Hypothalamus (tissue), 51 donors: ENCODE data around the gene ZNF18.
A peak's percentile ranks its signal among the peaks of the same experiment; 100 is the strongest.

ENCODE experiments used
- DNase-seq, 51 donors: peaks; one replicate each; lab custom pipeline; 2025; lab: John Stamatoyannopoulos, UW

Gene ZNF18

DNA sequence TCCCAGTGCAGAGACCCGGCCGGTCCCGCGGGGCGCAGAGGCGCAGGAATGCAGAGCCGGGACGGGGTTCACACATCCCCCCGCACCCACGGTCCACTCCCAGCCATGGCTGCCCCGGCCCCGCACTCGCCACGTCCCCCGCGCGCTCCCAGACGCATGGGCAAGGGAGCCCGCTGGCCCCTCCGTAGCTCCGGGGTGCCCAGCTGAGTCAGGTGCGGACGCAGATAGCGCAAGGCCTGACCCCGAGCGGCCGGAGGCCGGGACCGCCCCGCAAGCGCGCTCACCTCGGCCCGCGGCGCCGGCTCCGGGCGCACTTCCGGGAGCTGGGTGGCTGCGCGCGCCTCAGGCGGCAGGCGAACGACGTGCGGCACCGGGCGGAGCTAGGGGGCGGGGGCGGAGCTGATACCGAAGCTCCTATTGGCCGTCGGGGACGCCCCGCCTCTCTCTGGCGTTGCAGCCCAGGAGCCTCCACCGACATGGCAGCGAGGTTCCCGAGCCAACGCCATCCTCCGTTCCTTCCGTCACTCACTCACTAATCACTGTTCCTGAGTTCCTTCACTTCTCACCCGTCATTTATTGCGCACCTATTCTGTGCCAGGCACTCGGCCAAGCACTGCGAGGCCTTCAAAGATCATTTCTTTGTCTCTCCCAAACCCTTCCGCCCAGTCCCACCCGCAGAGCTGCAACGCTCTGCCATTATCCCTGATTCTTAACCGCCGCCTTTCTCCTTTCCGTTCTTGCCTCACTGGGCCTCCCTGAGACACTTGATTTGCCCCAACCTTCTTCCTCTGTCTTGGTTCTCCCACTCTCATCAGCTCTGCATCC is at the start of gene ZNF18:
Gene ZNF18 (minus strand): TSS at position 329 of the 825 bp plus-strand sequence. CDS start 4,646 bp downstream, outside the sequence.
- peak; percentile 55 to 97 (median 91) for DNase-seq

DNA sequence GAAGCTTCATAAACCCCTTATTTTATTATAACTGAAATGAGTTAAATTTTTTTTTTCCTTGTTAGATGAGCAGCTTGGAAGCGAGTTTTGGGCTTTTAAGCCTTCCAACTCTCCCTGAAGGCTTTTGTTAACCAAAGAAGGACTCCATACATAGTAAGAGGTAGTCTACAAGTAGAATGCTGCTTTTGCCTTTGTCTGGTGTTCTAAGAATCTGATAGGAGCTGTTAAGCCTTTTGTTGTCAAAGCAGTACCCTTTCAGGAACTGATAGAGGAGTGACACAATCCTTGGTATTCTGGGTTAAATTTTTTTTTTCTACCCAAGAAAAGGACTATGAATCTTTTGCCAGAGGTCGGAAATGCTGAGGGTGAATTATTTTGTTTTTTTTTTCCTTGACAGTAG is 49.5 kb upstream of the ZNF18 start:
- DNase-seq = no peak

GRCh38 chr17:12043702-12044101 is 46.4 kb upstream of the ZNF18 start:
- no peak for DNase-seq

GRCh38 chr17:12041312-12041711 is 44.0 kb upstream of the ZNF18 start:
- peak in 1 of 51 donors; percentile 6 for DNase-seq

- no peak for DNase-seq
Observed at GRCh38 chr17:12040478-12040877, 43.2 kb upstream of the ZNF18 start.

GRCh38 chr17:12037970-12038369 is 40.7 kb upstream of the ZNF18 start:
- DNase-seq = no peak

- DNase-seq = no peak
Observed at GRCh38 chr17:12035673-12036072, 38.4 kb upstream of the ZNF18 start.

- DNase-seq = no peak
Observed at GRCh38 chr17:12034538-12034937, 37.3 kb upstream of the ZNF18 start.

- no peak for DNase-seq
Observed at GRCh38 chr17:12028611-12029010, 31.3 kb upstream of the ZNF18 start.

GRCh38 chr17:12027658-12028057 is 30.4 kb upstream of the ZNF18 start:
- DNase-seq = no peak

DNA sequence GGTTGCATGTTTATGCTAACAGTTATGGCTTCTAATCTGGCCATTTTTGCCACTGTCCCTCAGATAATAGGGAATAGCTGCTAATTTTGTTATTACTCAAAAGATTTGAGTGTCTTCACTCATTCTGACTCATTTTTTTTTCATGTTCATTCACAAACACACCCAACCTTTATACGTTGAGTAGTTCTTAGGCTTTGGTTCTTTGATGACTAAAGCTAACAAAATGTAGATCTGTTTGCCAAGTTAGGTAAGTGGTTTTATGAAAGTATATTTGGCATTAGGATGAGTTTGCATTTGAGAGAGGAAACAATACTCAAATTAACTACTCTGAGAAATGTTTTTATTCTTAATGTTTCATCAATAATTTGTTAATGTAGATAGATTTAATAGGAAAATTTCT is 27.1 kb upstream of the ZNF18 start:
- no peak for DNase-seq

DNA sequence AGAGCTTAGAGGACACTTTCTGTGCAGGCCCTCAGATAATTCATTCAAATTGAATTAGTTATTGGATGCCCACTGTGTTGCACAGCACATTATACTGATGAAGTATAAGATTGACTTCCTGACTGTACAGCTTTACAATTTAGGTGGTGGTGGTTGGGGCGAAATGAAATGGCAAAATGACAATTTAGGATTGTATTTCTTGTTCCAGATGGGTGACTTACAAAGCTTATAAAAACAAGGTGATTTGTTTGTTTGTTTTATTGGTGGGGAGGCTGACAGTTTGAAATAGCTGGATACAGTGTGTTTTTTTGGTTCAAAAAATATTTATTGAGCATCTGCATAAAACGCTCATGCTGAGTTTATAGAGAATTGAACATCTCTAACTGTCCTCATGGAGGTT is 25.0 kb upstream of the ZNF18 start:
- no peak for DNase-seq

DNA sequence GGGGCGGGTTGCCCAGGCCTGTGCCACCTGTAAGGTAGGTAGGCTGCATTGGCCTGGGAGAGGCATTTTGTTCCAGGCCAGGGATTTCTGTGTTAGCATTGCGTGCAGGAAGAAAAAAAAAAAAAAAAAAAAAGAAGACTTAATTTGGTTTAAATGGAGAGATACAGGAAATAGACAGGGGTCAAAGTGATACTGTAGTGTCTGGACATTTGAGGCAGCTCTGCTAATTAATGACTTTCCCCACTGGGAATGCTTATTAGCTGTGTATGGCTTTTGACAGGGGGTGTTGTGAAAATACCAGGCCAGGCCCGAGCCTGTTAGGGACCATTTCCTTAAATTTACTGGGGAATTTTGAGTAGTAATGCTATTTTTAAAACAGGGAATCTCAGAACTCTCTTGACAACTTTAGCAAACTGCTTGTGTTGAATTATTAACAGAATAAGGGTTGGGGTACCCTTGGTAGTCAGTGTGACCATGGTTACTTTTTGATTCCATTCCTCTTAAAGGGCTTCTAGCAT is 24.4 kb upstream of the ZNF18 start:
- no peak for DNase-seq

GRCh38 chr17:12020642-12021622 is 23.7 kb upstream of the ZNF18 start, which contains the start of gene MAP2K4:
TSS of gene MAP2K4 (plus strand) at chr17:12020877. CDS start at chr17:12020887, 10 bp downstream.
- DNase-seq = peak; percentile 32 to 96 (median 86)

- DNase-seq = no peak
Observed at GRCh38 chr17:12007466-12007865, 10.2 kb upstream of the ZNF18 start.

- DNase-seq = no peak
Observed at GRCh38 chr17:11999696-12000095, 2.4 kb upstream of the ZNF18 start.

- peak in 1 of 51 donors; percentile 50 for DNase-seq
Observed at GRCh38 chr17:11997972-11998233, 628 bp upstream of the ZNF18 start.

DNA sequence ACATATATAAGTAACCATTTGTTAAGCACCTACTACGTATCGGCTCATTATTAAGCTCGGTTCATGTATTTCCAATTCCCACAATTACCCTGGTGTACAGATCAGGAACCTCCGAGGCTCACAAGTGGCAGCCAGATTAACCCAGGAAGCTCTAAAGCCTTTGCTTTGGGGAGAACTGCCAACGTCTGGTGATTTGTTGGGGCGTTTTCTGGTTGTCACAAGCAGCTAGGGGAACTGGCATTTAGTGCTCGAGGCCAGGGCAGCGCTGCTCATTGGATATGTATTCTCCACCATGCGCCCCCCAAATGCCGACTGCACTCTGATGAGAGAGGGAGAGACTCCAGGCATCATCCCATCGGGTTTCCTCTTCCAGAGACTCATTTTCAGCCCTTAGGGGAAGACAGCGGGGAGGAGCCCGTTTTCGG is 541 bp downstream of the ZNF18 start:
- peak in 18 of 51 donors; percentile 40 to 68 (median 54) for DNase-seq

- DNase-seq = no peak
Observed at GRCh38 chr17:11991461-11991860, 5.8 kb downstream of the ZNF18 start.

DNA sequence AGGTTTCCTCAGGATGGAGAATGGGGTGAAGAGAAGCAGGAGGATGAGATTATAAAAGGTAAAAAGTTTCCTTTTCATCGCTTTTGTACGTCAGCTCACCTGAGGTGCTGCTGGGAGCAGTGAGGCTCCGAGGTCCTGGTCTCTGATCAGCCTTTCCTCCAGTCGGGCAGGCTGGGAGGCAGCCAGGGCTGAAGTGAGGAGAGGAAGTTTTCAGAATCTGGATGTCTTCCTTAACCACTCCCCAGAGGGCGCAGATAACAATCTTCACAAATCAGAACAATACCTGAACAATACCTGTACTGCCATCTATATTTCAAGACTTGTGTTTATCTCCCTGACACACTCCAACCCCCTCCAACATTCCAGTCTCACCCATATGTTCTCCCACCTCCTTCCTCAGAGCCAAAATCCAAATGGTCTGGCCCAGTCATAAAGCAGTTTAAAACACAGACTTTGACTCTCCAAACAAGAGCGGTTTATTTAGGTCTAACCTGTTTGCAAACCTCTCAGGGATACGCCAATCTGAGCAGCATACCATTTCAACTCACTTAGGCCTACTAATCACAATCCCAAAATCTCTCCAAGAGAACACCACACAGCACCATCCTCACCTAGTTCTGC is 6.8 kb downstream of the ZNF18 start:
- DNase-seq = no peak

- peak in 1 of 51 donors; percentile 14 for DNase-seq
Observed at GRCh38 chr17:11986942-11987329, 10.3 kb downstream of the ZNF18 start.
